GM21423 (cell line): Measurements from ENCODE around the gene CEP44.
"Not testable (repeated sequence)": the region's sequence is repeated elsewhere in the genome, so short reads cannot be mapped to it uniquely, and the experiment has no call there.

Experiments
- ATAC-seq: cut with Tn5 transposase; IDR thresholded peaks from one replicate; pipeline ENCODE4 v1.9.1; 2021; ENCODE audit warnings: mild to moderate bottlenecking, moderate library complexity; ENCODE audit not compliant: unreplicated experiment

Gene CEP44

GRCh38 chr4:174278467-174278866, 5.2 kb upstream of the CEP44 start:
- no peak for ATAC-seq

DNA sequence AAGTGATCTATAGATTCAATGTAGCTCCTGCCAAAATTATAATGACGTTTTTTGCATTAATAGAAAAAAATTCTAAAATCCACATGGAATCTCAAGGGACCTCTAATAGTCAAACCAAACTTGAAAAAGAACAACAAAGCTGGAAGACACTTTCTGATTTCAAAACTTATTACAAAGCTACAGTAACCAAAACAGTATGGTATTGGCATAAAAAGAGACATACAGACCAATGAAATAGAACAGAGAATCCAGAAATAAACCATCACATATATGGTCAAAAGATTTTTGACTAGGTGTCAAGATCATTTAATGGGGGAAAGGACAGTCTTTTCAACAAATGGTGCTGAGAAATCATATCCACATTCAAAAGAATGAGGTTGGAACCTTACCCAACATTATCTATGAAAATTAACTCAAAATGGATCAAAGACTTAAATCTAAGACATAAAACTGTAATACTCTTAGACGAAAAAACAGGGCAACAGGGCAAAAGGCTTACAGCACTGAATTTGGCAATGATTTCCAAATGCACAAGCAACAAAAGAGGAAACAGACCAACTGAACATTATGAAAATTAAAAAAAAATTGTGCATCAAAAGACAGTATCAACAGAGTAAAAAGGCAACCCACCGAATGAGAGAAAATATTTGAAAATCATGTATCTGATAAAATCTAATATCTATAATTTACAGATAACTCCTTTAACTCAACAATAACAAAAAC, 4.1 kb upstream of the CEP44 start:
- ATAC-seq, result no peak

GRCh38 chr4:174281182-174281737, 2.5 kb upstream of the CEP44 start:
- no peak for ATAC-seq

- ATAC-seq, result no peak
Observed at GRCh38 chr4:174281901-174282300, 1.8 kb upstream of the CEP44 start.

DNA sequence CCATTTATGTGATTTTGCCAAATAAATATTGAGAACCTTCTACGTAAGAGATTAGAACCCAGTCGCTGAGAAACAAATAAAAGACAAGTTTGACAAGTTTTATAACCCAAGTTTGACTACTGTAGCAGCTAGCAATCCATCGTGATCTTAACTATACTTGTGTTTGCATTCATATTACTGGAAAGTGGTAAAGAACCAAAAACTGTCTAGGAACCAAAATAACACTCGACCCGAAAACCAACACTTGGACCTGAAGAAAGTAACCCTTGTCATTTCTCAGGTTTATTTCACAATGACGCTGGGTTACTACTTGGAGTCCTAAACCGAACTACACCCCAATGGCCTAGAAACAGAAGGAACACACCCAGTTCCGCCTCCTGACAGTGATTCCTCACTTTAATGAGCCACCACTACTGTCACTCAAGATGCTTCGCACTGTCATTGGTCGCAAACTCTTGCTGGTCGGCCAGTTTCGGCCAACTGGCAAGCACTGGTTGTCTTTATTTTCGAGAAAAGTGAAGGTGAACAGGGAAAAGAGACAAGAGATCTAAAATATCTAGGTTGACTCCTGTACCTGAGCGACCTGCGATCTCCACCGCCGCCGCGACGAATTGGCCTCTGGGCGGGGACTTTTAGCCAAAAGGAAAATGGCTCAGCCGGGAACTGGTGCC, 740 bp upstream of the CEP44 start:
- ATAC-seq, result peak; percentile 98

DNA sequence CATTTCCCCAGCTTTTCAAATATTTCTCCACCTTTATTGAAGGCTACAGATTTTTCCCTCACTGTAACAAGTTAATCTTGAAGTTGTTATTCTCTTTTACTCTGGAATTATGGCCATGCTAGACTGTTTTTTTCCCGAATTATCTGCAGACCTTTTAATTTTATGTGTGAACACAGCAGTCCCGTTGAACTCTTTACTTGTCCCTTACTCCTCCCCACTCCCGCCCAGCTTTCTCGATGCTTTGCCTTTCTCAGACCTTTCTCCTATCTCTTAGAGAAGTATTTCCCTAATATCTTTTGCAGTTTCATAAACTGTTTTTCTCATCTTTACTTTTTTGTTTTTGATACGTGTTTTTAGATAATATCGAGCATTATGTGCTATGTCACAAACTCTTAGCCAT, 776 bp downstream of the CEP44 start:
- ATAC-seq, result no peak

DNA sequence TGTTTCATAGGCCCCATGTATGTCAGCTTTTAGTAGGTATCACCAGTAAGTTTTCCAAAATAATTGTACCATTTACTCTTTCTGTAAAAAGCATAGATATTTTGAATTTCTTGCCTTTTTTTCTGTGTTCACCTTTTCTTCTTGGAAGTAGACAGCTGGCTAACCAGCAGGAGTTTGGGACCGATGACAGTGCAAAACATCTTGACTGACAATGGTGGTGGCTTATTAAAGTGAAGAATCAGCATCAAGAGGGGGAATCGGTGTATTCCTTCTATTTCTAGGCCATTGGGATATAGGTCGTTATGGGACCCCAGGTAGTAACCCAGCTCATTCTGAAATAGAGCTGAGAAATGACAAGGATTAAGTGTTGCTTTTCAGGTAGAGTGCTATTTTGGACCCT, 3.2 kb downstream of the CEP44 start:
- ATAC-seq, result no peak

DNA sequence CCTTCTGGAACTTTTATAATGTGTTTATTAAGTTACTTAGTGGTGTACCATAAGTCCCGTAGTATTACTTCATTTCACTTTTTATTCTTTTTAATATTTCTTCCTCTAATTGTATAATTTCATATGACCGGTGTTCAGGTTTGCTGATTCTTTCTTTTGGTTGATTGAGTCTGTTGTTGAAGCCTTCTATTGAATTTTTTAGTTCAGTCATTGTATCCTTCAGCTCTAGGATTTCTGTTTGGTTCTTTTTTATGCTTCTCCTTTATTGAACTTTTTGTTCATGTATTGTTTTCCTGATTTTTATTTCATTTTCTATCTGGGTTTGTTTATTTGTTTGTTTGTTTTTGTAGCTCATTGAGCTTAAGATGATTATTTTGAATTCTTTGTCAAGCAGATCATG, 8.8 kb downstream of the CEP44 start:
- ATAC-seq, result no peak

DNA sequence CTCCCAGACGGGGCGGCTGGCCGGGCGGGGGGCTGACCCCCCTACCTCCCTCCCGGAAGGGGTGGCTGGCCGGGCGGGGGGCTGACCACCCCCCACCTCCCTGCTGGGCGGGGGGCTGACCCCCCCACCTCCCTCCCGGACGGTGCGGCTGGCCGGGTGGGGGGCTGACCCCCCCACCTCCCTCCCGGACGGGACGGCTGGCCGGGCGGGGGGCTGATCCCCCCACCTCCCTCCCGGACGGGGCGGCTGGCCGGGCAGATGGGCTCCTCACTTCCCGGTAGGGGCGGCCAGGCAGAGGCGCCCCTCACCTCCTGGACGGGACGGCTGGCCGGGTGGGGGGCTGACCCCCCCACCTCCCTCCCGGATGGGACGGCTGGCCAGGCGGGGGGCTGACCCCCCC, 10.9 kb downstream of the CEP44 start:
- ATAC-seq, result not testable (repeated sequence)

GRCh38 chr4:174295142-174295541, 11.4 kb downstream of the CEP44 start:
- ATAC-seq, result not testable (repeated sequence)

DNA sequence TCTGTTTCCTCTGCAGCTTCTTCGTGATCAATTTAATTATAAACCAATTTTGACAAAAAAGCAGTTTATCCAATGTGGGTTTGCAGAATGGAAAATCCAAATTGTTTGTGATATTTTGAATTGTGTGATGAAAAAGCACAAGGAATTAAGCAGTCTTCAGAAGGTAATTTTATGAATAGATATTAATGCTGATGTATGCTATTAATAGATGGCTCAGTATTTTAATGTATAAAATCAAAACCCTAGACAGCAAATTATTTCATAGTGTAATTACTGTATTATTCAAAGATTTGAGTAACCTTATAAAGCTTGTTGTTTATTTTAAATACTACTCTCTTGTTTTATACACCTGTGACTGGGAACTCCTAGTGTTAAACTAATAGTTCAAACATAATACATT, 20.0 kb downstream of the CEP44 start:
- ATAC-seq, result no peak

GRCh38 chr4:174304664-174305063, 21.0 kb downstream of the CEP44 start:
- ATAC-seq, result no peak

DNA sequence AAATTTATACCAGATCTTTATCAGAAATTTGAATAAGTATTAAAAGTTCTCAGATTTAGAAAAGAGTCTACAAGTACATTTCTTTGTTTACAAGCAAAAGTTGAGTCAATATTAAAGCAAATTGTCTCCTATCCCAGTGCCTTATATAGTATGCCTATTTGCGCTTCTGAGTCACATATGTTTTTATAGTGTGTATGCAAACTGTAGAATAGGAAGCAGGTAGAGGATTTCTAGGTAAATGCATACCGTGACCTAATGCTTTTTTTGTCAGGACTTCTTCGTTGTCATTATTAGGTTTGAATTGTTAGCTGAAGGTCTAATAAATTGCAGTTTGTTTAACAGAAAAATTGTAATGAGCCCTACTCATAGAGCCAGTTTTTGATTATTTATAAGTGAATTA, 22.2 kb downstream of the CEP44 start:
- no peak for ATAC-seq

GRCh38 chr4:174307694-174308093, 24.0 kb downstream of the CEP44 start:
- no peak for ATAC-seq

DNA sequence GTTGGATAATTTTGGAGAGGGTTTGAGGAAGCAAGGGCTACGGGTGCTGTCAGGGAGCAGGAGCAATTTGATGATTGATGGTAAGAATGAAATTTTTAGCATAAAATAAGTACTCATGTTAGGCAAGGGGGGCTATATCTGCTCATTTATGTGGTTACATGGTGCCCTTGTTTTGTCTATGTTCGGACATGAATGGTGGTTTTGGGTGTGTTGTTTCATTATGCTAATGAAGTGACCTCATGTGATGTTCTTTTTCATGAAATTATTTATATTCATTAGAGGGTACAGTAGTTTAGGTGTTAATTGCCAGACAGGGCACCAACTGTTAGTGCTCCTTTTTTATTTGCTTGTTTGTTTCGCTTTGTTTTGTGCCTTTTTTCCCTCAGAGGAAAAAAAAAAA, 29.3 kb downstream of the CEP44 start:
- ATAC-seq, result no peak

DNA sequence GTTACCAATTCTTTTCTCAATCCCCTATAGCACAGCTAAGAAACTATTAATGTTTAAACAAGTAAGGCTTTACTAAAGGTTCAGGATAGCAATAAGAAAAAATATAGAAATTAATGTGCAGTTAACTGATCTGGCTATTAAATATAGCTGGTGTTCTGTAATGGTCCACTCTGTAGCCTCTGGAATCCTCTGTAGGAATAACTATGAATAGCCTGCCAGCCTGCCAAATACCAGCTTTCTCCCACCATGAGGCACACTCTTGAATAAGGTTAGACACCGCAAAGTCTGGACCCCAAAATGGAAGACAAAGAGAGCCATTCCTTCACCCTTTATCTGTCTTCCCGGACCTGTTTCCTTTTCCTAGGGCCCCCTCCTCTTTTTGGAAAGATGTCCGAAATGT, 30.6 kb downstream of the CEP44 start:
- no peak for ATAC-seq

DNA sequence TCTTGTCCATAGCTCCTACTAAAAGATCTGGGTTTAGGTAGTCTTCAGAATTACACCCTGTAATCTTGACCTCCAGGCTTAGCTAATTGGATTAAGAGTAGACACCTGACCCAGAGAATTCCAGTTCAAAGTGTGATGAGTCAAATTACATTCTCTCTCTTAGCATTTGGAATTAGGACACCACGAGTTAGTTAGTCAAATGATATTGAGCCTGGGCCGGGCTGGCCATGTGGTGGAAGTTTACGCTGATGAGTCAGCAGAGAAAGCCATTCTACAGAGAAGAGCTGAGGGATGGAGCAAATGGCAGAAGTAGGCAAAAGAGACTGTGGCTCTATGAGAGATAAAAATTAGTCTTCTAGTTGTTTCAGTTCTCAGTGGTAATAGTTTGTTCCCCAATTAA, 31.1 kb downstream of the CEP44 start:
- ATAC-seq, result no peak

DNA sequence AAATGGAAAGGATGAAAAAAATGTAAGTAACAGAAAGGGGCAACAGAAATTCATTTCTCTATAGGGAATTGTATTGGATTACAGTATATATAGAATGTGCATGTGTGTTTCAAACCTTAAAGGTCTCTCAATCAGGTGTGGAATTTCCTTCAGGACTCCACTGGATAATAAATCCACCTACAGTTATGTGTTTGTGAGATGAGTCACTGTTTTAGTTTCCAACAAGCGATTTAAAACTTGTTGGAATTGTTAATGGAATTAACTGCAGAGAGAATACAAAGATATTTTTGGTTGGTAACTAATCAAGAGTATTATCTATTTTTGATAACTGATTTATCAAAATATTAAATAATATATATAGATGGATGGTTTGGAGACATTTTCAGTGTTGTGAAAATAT, 32.8 kb downstream of the CEP44 start:
- no peak for ATAC-seq

DNA sequence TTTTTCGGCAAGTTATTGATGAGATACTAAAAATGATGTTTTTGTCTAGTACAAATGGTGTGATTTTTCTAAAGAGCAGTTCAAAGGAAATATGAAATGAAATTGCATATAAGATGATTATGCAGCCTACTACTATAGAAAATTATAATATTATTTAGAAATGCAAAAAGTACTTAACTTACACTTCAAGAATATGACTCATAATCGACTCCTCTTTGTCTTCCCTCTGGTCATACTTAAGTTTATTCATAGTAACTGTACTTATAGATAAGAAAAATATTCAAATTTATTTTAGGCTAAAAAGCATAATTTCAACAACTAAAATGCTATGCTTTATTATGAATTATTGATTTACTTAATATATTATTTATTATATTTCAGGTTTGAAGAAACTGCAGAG, 33.2 kb downstream of the CEP44 start:
- no peak for ATAC-seq

GRCh38 chr4:174317531-174317930, 33.8 kb downstream of the CEP44 start:
- no peak for ATAC-seq

DNA sequence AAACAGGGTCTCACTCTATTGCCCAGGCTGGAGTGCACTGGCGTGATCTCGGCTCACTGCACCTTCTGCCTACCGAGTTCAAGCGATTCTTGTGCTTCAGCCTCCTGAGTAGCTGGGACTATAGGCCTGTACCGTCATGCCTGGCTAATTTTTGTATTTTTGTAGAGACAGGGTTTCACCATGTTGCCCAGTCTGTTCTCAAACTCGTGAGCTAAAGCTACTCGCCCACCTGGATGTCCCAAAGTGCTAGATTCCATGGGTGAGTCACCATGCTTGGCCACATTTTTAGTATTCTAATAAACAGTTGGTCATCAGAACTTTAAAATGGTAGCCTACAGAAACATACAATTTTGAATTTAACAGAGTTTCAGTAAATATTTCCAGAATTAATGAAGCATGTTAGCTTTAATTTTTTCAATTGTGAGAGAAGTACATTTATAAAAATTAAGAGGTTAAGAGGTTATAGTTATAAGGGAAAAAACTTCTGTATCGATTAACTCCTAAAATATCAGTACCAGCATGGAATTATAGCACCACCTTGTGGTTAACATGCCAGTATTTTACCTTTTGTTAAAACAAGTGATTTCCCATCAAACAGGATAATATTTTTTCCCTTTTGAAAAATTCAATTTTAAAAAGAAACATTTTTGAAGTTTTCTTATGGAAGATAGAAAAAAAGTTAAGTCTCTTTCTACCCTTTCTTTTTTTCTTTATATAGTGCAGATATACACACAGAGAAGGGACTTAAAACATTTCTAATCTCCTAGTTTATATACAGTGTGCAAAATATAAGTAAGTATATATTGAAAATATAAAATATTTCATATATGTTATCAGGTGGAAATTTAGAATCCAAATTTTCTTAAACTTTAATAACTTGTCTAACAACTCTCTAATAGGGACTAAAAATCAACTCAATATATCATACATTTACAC, 35.4 kb downstream of the CEP44 start:
- ATAC-seq, result peak; percentile 43
